ENCODE data around the gene BCORL1. TPM values are rescaled to one million over a fixed set of nuclear protein-coding genes. Genes with fewer than 3 reads are reported as not detected.

BCORL1 gene
- total RNA-seq, 4 donors from 2014 or later, result 1.7 to 4.0 (median 2.7) TPM

DNA sequence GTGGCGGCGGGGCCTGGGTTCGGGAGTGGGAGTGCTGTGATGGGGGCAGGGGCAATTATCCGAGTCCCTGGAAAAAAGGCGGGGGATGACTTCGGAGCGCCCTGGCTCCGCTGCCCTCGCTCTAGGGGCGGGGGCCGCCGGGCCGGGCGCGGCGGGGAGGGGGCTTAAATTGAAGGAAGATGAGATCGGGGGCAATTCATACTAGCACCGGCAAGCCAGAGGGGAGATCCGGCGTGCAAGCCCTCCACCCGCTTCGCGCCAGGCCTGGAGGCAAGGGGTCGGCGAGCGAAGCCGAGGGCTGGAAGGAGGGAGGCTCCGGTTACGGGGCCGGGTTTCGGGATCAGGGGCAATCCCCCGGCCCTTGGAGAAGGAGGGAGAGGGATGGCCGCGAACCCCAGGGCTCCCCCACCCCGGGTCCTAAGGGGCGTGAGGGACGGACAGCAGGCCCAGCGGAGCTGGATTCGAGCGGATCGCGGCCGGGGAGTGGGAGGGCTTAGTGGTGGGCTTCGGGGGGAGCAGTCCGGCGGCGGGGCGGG lies 1.2 kb downstream of the BCORL1 start:
- H3K9me3 ChIP-seq, result no peaks in the 10 kb centered on the region
- no peak overlapping the region for H3K4me3 ChIP-seq
- no CpG with 5 or more reads among the region's 48 CpGs for WGBS, 2 donors
- peaks cover 0 to 38% (median 0%) of the 10 kb centered on the region in 3 donors for H3K4me1 ChIP-seq
- DNase-seq, result no peak
- TF ChIP-seq, protein P1, sequence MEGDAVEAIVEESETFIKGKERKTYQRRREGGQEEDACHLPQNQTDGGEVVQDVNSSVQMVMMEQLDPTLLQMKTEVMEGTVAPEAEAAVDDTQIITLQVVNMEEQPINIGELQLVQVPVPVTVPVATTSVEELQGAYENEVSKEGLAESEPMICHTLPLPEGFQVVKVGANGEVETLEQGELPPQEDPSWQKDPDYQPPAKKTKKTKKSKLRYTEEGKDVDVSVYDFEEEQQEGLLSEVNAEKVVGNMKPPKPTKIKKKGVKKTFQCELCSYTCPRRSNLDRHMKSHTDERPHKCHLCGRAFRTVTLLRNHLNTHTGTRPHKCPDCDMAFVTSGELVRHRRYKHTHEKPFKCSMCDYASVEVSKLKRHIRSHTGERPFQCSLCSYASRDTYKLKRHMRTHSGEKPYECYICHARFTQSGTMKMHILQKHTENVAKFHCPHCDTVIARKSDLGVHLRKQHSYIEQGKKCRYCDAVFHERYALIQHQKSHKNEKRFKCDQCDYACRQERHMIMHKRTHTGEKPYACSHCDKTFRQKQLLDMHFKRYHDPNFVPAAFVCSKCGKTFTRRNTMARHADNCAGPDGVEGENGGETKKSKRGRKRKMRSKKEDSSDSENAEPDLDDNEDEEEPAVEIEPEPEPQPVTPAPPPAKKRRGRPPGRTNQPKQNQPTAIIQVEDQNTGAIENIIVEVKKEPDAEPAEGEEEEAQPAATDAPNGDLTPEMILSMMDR (IDR thresholded peaks at IDR 0.05), result no peak
- no peak for TF ChIP-seq POLR2A (IDR thresholded peaks at IDR 0.05)
- no peak overlapping the region for H3K27ac ChIP-seq
- no peaks in the 10 kb centered on the region for H3K27me3 ChIP-seq
- intact Hi-C loops (cut with DNase I), result no loop called here
- no peaks in the 10 kb centered on the region for H3K36me3 ChIP-seq

DNA sequence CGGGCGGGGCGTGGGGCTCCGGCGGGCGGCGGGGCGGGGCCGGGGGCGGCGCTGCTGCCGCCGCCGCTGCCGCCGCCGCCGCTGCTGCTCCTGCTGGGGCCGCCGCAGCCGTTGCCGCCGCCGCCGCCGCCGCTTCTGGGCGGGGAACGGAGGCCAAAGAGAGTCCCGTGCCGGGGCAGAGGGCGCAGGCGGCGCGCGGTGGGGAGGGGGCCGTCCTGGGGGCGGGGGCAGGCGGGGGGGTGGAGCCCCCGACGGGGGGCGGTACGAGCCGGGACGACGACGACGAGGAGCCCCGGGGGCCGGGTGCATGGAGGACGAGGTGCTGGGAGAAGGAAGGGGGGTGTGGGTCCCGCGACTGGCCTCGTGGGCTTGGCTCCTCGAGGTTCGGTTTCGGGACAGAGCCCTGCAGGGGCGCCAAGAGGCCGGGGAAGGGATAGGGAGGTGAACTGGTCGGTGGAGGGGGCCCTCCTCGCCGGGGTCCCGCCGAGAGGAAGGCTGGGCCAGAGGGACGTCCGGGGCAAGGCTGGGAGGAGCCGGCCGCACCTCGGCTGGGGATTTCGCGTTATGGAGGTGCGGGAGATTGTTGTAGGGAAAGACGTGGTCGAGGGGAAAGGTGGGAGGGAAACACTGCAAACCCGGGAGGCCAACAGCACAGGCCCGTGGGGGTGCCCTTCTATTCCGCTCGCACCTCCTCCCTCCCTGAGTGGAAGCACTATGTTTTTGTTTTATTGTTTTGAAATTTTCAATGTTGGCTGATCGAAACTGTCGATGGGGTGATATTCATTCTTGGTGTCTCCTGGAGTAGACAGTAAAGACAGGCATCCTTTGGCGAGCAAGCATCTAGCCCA lies 1.9 kb downstream of the BCORL1 start:
- TF ChIP-seq, protein P1 (IDR thresholded peaks at IDR 0.05), result no peak
- TF ChIP-seq POLR2A (IDR thresholded peaks at IDR 0.05), result no peak
- Histone ChIP-seq H3K36me3 (no peaks in the 10 kb centered on the region), H3K4me3 (no peak overlapping the region), H3K27me3 (no peaks in the 10 kb centered on the region), H3K9me3 (no peaks in the 10 kb centered on the region), H3K4me1 (peaks cover 0 to 36% (median 0%) of the 10 kb centered on the region in 3 donors), H3K27ac (peak overlapping the region; percentile 24 to 70 (median 54))
- WGBS, 2 donors, result 0 to 33% methylated on average over 7 to 37 of the region's 81 CpGs
- no peak for DNase-seq
- intact Hi-C loops (cut with DNase I), result no loop called here

DNA sequence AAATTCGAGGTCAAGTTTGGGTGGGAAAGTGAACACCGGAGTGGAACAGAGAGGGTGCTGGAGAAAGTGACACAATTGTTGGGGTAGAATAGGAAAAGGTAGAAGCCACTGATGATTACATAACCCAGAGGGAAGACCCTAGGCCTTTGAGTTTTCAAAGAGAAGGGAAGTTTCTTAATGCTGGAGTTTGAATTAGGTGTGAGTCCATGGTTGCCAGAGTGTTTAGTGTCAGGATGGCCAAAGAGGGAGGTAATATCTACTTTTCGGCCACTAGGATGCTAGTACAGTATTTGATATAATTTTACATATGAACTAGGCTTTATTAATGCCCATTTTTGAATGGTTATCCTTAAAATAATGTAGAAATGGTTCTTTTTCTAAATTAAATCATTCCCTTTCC lies 5.4 kb downstream of the BCORL1 start:
- no peak for TF ChIP-seq POLR2A (IDR thresholded peaks at IDR 0.05)
- TF ChIP-seq, protein P1 (IDR thresholded peaks at IDR 0.05), result no peak
- intact Hi-C loops (cut with DNase I), result no loop called here
- WGBS, 2 donors, result 58 to 59% methylated on average over 3 of the region's 3 CpGs
- no peak overlapping the region for H3K4me3 ChIP-seq
- DNase-seq, result no peak
- no peak overlapping the region for H3K27ac ChIP-seq
- H3K27me3 ChIP-seq, result no peaks in the 10 kb centered on the region
- no peaks in the 10 kb centered on the region for H3K36me3 ChIP-seq
- H3K9me3 ChIP-seq, result no peaks in the 10 kb centered on the region
- H3K4me1 ChIP-seq, result peaks cover 0 to 10% (median 0%) of the 10 kb centered on the region in 3 donors

DNA sequence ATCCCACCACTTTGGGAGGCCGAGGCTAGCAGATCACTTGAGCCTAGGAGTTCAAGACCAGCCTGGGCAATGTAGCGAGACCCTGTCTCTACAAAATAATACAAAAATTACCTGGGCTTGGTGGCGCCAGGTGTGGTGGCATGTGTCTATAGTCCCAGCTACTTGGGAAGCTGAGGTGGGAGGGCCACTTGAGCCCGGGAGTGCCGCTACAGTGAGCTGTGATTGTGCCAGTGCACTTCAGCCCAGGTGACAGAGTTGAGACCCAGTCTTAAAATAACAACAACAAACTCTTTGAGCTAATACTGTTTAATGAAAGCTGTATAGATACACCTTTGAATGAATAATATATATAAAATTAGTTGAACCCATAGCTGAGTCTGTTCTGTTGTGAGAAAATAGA lies 9.7 kb downstream of the BCORL1 start:
- no peaks in the 10 kb centered on the region for H3K27me3 ChIP-seq
- H3K4me3 ChIP-seq, result no peak overlapping the region
- WGBS, 2 donors, result 86% methylated on average over 5 of the region's 5 CpGs; no CpG with 5 or more reads in 1 of the 2 donors
- DNase-seq, result no peak
- no peaks in the 10 kb centered on the region for H3K36me3 ChIP-seq
- intact Hi-C loops (cut with DNase I), result no loop called here
- H3K27ac ChIP-seq, result no peak overlapping the region
- TF ChIP-seq POLR2A (IDR thresholded peaks at IDR 0.05), result no peak
- TF ChIP-seq, protein P1 (IDR thresholded peaks at IDR 0.05), result no peak
- peaks cover 0 to 10% (median 0%) of the 10 kb centered on the region in 3 donors for H3K4me1 ChIP-seq
- H3K9me3 ChIP-seq, result no peaks in the 10 kb centered on the region

DNA sequence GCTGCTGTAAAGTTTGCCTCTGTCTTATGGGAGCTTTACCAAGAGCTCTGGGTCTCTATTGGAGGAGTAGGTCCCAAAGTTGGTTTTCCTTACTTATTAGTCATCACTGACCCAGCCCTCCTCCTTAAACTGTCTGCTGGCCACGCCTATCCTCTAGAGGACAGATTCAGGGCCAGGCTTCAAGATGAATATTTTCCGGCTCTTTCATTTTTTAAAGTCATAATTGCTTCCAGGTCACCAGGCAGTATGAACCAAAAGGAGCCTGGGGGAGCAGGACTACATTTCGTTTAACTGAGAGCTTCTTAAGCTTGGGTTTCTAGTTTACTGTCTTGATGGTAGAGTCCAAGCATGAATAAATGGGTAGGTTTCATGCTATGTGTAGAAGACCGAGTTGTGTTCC lies 13.7 kb downstream of the BCORL1 start:
- DNase-seq, result no peak
- H3K9me3 ChIP-seq, result no peaks in the 10 kb centered on the region
- H3K27ac ChIP-seq, result no peak overlapping the region
- H3K4me1 ChIP-seq, result peaks cover 0 to 10% (median 0%) of the 10 kb centered on the region in 3 donors
- H3K4me3 ChIP-seq, result no peak overlapping the region
- WGBS, 2 donors, result 43 to 82% methylated on average over 2 to 4 of the region's 4 CpGs
- intact Hi-C loops (cut with DNase I), result no loop called here
- H3K36me3 ChIP-seq, result no peaks in the 10 kb centered on the region
- H3K27me3 ChIP-seq, result no peaks in the 10 kb centered on the region
- TF ChIP-seq POLR2A (IDR thresholded peaks at IDR 0.05), result no peak
- TF ChIP-seq, protein P1 (IDR thresholded peaks at IDR 0.05), result no peak

Measured in esophagus squamous epithelium (tissue), 5 donors.